HG02610 (cell line): ENCODE results near the gene ARID1B.

Source experiments
- ATAC-seq: cut with Tn5 transposase; IDR thresholded peaks from one replicate; pipeline ENCODE4 v1.9.1; 2021; ENCODE audit warnings: mild to moderate bottlenecking, moderate library complexity; ENCODE audit not compliant: unreplicated experiment

Gene ARID1B

DNA sequence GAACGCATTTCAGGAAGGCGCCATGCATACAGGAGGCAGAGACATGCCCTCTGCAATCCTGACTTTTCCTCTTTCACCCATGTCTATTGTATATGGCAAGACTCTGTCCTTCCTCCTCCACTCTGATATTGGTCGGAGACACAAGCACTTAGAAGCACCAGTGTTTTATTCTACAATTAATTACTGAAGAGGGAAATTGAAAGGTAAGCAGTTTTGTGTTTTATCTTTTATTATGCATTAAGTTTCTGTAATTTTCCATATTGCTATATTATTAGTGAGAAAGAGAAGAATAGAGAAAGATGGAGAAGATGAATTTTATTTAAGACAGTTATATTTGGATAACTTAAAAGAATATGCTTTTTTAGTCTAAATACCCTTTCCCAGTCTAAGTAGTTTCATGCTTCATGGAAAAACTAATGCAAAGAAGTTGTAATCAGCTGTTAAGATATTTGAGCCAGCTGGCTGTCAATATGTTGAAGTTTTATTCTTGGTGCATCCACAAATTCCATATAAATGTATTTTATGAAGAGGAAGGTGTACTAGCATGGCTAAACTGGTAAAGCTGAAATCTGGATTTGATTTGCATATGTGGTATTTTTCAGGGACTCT, 13.6 kb downstream of the ARID1B start:
- ATAC-seq, result no peak

DNA sequence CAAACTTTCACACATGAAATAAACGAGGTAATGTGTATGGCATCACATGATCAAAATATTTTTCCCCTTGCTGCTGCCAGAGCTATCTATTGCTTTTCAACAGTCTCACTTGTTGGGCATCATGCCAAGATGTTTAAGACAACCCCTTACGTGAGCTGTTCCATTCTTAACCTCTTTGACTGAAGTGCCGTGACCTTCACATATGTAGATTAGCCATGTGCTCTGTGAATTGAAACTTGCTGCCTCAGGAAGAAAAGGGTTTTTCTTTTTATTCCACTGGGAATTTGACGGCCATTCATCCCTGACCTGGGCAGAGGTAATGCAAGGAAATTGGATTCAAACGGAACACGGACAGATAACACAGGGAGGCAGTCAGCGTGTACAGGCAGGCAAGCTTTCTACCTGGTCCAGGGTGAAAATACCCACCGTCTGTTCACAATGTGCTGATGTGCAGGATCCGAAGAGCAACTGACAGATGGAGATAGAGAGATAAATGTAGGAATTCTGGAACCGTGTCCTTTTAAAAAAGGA, 14.2 kb downstream of the ARID1B start:
- ATAC-seq, result peak; percentile 51

DNA sequence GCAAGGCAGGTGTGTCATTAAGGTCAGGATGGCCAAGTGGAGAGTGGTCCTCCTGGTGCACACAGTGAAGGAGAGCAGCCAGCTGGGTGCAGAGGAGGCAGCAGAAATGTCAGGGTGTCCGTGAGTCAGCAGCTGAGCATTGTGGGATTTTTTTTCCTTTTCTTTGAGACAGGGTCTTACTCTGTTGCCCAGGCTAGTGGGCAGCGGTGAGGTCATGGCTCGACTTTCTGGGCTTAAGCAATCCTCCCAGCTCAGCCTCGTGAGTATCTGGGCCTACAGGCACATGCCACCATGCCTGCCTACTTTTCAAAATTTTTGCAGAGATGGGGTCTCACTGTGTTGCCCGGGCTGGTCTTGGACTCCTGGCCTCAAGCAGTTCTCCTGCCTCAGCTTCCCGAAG, 16.0 kb downstream of the ARID1B start:
- no peak for ATAC-seq

DNA sequence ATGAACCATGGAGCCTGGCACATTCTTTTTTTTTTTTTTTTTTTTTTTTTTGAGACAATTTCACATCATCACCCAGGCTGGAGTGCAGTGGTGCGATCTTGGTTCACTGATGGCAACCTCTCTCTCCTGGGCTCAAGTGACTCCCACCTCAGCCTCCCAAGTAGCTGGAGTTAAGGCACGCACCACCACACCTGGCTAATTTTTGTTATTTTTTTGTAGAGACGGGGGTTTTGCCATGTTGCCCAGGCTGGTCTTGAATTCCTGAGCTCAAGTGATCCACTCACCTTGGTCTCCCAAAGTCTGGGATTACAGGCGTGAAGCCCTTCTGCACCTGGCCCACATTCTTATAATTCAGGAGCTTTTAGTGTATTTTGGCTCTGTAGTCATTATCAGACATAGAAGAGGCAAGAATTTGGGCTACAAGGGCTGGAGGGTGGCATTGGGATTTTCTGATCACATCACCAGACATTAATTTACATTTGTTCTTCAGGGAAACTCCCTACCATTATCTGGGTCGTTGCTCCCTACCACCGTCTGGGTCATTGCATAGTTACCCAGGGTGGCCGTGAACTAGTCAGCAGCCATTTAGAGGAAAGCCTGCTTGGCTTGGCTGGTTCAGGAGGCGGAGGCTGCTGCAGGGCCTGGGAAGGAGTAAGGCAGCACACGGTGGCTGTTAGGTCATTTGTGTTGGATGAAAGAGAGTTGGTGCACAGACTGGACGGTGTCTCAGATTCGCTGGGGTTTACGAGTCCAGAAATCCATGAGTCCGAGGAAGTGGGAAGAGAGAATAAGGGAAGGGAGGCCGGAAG, 17.6 kb downstream of the ARID1B start:
- peak; percentile 66 for ATAC-seq

DNA sequence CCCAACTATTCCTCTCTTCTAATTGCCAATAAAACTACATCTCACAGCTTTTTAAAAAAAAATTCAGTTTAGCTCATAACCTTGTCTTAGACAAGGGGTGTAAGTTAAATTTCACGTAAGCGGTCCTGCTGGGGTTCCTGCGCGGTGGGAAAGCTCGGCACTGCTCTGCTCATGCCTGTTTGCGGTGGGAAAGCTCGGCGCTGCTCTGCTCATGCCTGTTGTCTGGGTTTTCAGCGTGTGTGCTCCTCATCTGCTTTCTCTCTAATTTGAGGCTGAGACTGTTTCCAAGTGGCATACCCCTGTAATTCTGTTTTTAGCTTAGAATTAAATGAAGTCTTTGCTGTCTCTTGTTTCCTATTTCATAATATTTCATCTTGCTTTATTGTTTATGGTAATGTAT, 18.6 kb downstream of the ARID1B start:
- no peak for ATAC-seq

DNA sequence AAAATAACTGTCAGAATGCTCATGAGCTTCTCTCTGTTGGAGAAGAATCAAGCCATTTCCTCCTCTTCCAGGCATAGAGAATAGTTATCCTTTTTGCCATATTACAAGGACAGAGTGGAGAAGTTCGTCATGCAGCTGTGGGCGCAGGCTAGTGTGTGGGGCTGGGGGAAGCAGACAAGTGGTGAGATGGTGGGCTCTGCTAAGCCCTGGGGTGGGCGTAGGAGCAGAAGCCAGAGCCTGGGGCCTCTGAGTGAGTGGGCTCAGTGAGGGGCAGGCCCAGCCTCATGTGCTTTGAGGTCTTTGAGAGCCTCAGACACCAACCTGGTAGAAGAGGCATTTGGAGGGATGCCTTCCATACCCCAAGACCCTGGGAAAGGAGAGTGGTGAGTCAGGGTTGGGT, 19.4 kb downstream of the ARID1B start:
- ATAC-seq, result no peak

DNA sequence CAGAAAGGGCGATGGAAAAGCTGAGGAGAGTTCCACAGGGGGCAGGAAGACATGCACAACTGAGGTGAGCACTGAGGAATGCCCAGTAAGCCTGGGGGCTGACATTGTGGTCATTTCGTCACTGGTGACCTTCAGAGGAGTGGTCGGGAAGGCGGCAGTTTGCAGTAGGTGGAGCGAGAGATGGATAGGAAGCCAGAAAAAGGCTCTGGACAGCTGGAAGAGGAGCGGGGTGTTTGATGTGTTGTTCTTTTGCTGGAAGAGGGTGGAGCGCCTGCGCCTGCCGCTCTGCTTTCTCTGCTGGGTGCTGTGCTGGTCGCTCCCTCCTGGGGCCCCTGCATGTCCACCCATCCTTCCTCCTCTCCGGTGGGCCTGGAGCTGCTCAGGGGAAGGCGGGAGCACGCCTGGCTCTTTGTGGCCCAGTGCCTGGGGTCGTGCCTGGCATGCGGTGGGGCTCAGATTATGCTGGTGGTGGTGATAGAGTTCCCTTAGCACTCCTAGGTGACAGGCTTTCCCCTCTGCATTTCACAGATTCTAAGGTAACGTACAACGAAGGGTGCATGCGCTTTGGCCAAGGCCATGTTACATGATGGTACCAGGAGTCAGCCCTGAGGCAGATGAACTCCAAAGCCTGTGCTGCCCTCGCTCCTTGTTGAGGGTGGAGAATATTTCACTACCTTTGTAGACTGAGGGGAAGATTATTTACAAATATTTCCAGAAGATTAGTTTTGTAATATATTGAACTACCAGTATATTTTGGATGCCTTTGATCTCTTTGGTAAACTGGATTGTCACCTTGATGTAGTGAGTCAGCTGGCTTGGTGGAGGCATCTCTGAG, 20.9 kb downstream of the ARID1B start:
- no peak for ATAC-seq

DNA sequence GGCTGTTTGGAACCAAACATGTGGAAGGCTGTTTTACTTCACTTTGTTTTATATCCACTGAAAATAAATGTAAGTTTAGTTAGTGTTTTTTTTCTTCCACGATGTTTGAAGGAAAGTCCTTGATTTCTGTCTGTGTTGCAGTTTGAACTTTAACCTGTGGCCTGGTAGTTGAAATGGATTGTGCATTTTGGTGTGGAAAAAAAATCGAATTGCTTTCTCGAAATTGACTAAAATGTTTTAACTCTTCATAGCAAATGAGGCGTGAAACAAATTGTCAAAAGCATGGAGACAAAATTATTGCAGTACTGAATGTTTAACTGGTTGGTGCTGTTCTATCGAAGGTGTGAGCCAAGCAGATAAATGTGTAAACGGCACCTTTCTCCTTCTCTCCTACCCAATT, 24.5 kb downstream of the ARID1B start:
- no peak for ATAC-seq

DNA sequence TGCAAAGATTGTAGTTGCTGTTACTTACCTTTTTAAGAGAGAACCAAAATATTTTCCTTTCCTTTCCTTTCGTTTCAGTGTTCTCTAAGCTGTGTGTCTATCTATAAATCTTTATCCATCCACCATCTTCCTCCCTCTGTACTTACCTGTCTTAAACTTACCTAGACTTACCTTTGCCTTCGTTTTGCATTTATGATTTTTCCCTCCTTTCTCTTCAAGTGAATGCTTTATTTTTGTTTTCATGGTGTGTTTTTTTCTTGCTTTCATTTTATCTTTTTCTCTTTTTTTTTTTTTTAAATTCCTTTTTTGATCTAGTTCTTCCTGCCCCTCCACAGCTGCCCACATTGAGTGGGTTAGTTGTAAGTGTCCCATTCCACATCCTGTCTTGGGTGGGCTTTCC, 26.2 kb downstream of the ARID1B start:
- ATAC-seq, result no peak

DNA sequence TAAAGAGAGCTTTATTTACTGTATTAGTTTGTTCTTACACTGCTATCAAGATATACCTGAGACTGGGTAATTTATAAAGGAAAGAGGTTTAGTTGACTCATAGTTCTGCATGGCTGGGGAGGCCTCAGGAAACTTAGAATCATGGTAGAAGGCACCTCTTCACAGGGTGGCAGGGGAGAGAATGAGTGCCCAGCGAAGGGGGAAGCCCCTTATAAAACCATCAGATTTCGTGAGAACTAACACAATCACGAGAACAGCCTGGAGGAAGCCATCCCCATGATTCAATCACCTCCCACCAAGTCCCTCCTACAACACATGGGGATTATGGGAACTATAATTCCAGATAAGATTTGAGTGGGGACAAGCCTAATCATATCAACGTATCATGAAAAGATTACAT, 27.2 kb downstream of the ARID1B start:
- ATAC-seq, result no peak

DNA sequence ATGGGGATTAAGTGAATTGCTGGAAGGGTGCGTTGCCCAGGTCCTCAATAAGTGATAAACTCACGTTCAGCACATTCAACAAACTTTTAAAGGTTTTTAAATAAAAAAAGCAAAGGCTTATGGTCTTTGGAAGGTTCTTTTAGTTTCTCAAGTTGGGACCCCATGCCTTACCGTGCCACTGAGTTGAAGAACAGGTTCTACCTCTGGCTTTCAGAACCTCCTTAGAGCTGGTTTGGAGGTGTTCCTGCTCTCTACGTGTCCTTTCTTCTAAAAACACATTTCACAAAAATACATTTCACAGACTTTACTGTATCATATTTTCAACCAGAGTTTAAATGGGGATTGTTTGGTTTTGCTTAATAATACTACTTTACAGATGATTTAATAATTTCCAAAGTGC, 29.0 kb downstream of the ARID1B start:
- no peak for ATAC-seq

DNA sequence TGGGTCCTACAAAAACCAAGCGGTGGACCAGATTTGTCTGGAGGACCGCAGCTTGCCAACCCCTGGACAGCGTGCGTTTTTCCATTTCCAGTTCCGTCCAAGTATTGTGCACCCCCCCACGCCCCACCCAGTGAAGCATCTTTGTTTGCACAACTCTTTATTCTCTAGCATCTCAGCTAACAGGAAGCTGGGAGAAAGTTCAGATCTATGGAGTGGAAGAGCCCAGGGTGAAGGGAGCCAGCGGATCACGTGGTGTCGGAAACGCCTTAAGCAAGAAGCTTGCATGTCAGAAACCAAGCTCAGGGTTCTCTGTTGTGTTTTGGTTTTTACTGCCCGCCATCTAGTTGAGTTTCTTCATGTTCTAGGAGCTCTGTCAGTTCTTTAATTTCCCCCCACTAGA, 29.9 kb downstream of the ARID1B start:
- no peak for ATAC-seq

DNA sequence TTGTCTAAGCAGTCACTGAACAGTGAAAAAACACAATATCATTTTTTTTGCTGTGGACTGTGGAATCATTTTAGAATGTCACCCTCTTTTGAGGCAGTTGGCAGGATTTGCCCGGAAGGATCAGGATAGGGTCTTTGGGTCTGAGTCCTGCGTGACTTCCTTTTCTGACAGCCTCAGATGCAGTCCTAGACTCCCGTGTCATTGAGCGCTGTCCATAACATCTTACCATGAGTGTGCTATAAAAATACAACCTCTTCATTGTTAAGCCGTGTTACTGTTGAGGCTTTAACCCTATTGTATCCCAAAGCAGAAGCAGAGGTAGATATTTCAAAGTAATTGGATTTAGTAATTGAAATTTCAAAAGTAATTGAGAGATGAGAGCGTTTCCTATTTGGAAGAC, 30.6 kb downstream of the ARID1B start:
- no peak for ATAC-seq

DNA sequence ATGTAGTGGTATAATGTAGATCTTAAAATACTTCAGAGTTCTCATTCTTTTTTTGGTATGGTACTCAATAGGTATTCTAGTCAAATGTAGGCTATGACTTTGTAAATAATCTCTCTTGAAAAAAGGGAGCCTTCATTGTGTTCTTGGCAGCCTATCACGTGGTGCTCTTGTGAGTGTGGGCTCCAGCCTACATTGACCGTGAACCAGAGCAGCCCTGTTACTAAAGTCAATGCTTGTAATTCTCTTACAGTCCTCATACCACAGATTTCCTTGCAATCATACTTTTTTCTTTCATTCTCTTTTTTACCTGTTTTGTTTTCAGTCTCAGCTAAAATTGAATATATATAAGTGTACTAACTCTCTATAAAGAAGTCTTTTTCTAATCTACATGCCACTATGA, 31.1 kb downstream of the ARID1B start:
- no peak for ATAC-seq

DNA sequence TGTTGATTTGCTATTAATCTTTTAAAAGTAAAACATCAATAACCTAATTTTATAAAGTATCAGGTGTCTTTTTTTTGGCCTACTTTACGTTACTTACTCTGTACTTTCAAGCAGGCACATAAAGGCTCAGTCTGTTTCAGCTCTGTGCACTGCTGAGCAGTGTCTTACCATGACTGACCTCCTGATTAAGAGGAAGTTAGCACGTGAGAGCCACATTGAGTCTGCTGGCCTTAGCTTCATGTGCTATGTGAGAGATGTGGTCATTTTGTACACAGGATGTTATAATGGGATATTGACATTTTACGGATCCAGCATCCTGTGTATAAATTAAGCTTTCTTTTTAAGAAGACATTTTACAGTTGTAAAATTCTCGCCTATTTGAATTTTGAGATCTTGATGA, 31.9 kb downstream of the ARID1B start:
- ATAC-seq, result peak; percentile 91

DNA sequence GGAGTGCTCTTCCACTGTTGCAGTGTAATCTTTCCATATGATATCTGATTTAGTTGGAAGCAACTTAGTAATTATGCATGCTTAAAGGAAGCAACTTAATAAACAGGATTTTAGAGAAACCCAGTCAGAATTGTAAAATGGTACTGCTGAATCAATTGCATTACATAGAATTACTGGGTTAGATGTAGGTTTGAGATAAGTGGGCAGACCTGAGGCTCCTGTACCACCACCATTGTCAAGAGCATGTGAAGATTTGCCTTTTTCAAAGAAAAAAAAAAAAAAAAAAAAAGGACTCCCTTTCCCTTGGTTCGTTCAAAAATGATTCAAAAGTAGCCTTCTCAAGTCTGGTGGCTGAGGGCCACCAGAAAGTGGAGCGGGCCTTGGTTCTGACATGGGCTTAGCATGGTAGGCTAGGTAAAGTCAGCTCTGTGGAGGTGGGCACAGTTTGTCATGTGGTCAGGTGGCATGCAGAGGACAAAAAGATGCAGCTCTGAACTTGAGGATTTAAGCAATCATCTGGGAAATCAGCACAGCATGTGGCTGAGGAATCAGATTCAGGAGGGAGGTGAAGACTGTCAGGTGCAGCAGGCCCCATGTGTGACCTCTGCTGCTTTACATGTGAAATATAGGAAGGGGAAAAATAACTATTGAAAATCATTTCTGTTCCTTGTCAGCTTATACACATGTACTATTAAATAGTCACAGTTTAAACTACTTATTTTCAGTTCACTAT, 32.4 kb downstream of the ARID1B start:
- ATAC-seq, result no peak

DNA sequence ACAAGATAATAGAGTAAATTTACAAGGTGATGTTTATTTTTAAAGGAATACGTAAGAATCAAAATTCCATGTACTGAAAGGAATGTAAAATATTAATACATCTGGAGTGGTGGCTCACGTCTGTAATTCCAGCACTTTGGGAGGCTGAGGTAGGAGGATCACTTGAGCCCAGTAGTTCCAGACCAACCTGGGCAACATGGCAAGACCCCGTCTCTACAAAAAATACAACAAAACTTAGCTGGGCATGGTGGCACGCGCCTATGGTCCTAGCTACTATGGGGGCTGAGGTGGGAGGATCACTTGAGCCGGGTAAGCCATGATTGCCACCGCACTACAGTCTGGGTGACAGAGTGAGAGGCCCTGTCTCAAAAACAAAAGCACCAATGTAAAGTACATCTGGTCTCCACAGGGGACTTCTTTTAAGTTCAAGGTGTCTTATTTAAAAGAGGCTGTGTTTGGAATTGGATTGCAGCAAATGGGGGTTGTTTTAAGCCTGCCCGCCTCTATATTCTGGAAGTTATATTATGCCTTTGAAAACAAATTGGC, 36.9 kb downstream of the ARID1B start:
- ATAC-seq, result no peak

DNA sequence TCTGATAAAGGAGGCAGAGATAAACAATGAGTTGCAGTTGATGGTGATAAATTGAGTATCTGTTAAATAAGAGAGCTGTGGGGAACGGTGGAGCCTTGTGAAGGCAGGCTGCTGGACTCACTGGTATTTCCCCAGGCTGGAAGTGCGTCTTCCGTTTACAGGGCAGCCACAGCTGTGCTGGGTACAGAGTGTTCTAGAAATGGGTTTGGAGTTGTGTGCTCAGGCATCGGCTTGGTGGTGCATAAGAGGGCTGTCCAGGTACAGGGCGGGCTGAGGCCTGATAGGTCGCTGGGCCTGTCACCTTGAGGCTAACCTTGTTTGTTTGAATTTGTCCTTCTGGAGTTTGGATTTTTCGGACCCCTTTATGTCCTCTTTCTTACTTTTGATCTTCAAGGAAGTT, 39.3 kb downstream of the ARID1B start:
- peak; percentile 73 for ATAC-seq

DNA sequence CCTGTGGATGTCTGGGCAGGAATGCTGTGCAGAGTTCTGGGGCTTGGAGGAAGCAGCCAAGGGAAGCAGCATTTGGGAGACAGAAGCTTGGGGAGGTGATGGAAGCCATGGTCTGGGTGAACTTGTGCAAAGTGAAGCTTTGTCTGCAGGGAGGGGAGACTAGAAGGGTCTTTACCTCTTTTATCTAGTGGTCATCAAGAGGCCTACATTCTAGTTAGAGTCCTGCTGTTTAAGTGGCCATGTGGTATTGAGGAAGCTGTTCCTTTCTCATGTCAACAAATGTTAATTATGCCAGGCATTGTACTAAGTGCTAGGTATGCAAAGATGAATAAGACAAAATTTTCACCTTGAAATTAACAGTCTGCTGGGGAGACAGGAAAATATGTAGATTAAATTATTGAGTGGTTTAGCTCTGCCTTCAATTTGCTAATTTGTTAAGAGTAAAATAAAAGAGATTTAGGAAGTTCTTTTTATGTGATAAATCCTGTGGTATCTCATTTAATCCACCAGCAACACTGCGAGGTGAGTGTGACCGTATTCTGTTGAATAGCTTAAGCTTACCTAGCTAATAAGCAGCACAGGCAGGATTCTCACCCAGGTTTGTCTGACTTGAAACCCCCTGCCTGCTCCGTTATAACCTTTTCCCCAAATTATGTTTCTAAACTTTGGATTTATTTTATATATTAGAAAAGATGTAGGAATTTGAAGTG, 43.1 kb downstream of the ARID1B start:
- ATAC-seq, result no peak

DNA sequence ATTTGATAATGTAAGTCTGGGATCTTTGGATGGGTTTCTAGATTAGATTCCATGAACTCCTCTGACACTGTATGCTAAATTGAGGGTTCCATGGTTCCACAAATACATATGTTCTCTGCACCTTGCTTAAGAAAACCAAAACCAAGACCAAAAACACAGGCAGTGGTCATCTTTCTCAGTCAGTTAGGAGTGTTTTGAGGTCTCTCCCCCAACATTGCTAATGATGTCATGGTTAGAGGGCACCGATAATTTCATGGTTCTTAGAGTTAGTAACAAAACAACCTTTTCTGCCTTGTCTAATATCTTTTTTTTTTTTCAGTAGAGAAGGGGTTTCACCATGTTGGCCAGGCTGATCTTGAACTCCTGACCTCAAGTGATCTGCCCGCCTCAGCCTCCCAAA, 44.5 kb downstream of the ARID1B start:
- ATAC-seq, result peak; percentile 39
